B cell (primary cell): ENCODE results near the gene LUC7L. TPM values are rescaled to one million over a fixed set of nuclear protein-coding genes. Genes with fewer than 3 reads are reported as not detected.

ENCODE experiments used
- ATAC-seq: fragments of 200-7000 bp; cut with Tn5 transposase; one replicate; pipeline ENCODE4 v1.10.0; 2021; ENCODE audit warnings: low read depth, mild to moderate bottlenecking, moderate number of reproducible peaks, moderate library complexity
- CTCF ChIA-PET: fragments of 350-600 bp; sonication (Branson Sonifier 250); formaldehyde crosslinking; loops from one replicate; lab custom pipeline; 2021; ENCODE audit warnings: antibody characterized with exemption, inconsistent platforms; lab: Charles Lee
- POLR2A ChIA-PET: fragments of 350-600 bp; sonication (Branson Sonifier 250); formaldehyde crosslinking; loops from one replicate; lab custom pipeline; 2021; ENCODE audit warnings: antibody characterized with exemption; lab: Charles Lee
- DNase-seq: peaks from one replicate; pipeline ENCODE4 v3.0.0; 2013
- H2AFZ ChIP-seq: 2 replicates; pipeline ENCODE4 v1.6.1; 2012; ENCODE audit warnings: mild to moderate bottlenecking, low read depth, low read length; ENCODE audit not compliant: insufficient read depth, poor library complexity, severe bottlenecking
- H3K27ac ChIP-seq, 2 donors: 1 replicate in 1 of 2; 2 replicates in 1 of 2; pipeline ENCODE4 v1.5.1; 2012 to 2013; ENCODE audit warnings: low read length in 2 of 2, mild to moderate bottlenecking in 2 of 2, moderate library complexity in 1 of 2
- H3K27me3 ChIP-seq, 4 experiments: fragments of 200-600 bp in 1 of 4; sonication (generic) in 1 of 4; replicated peaks in 1 of 4; 1 replicate in 2 of 4; 2 replicates in 2 of 4; pipeline versions ENCODE4 v1.6.1 to v1.7.0; 2013 to 2016; ENCODE audit warnings: low read length in 3 of 4, mild to moderate bottlenecking in 2 of 4, mixed read lengths in 1 of 4, moderate library complexity in 1 of 4; ENCODE audit not compliant: insufficient read depth in 4 of 4, control insufficient read depth in 3 of 4; ENCODE audit errors: control extremely low read depth in 1 of 4
- H3K36me3 ChIP-seq, 2 experiments: replicated peaks in 1 of 2; 1 replicate in 1 of 2; 2 replicates in 1 of 2; pipeline versions ENCODE4 v1.6.1 to v1.7.1; 2013; ENCODE audit warnings: low read length in 1 of 2; ENCODE audit not compliant: insufficient read depth in 2 of 2, control insufficient read depth in 1 of 2; ENCODE audit errors: control extremely low read depth in 1 of 2, extremely low read depth in 1 of 2
- H3K4me1 ChIP-seq, 2 donors: fragments of 200-600 bp in 1 of 2; sonication (generic) in 1 of 2; 1 replicate in 1 of 2; 2 replicates in 1 of 2; pipeline versions ENCODE4 v1.5.1 to v1.6.1; 2013 to 2017; ENCODE audit warnings: low read length in 2 of 2; ENCODE audit not compliant: control insufficient read depth in 2 of 2, insufficient read depth in 2 of 2
- H3K4me2 ChIP-seq: replicated peaks from 2 replicates; pipeline ENCODE3; 2012; ENCODE audit warnings: mild to moderate bottlenecking, low read depth, low read length; ENCODE audit not compliant: poor library complexity, severe bottlenecking
- H3K4me3 ChIP-seq, 5 experiments: fragments of 200-600 bp in 1 of 5; sonication (generic) in 1 of 5; 1 replicate in 3 of 5; 2 replicates in 2 of 5; pipeline versions ENCODE4 v1.5.1 to v1.7.0; 2011 to 2016; ENCODE audit warnings: low read length in 4 of 5, mild to moderate bottlenecking in 4 of 5, low read depth in 2 of 5, control low read depth in 1 of 5, moderate library complexity in 1 of 5; ENCODE audit not compliant: insufficient read depth in 1 of 5; ENCODE audit errors: control extremely low read depth in 1 of 5, extremely low read depth in 1 of 5
- H3K79me2 ChIP-seq: fragments of 200-600 bp; sonication (generic); one replicate; pipeline ENCODE4 v1.6.0; 2016; ENCODE audit warnings: low read length; ENCODE audit not compliant: control insufficient read depth, insufficient read depth
- H3K9ac ChIP-seq: fragments of 200-600 bp; sonication (generic); 2 replicates; pipeline ENCODE4 v1.6.1; 2017; ENCODE audit warnings: mild to moderate bottlenecking, low read length, moderate library complexity
- H3K9me3 ChIP-seq, 3 donors: one replicate each; pipeline versions ENCODE4 v1.6.1 to v1.7.1; 2013; ENCODE audit warnings: low read length in 2 of 3; ENCODE audit not compliant: control insufficient read depth in 2 of 3, insufficient read depth in 1 of 3; ENCODE audit errors: control extremely low read depth in 1 of 3
- H4K20me1 ChIP-seq: 2 replicates; pipeline ENCODE4 v1.6.0; 2012; ENCODE audit warnings: mild to moderate bottlenecking, low read length; ENCODE audit not compliant: insufficient read depth, control insufficient read depth, poor library complexity, severe bottlenecking
- H3K27ac Mint-ChIP-seq: one replicate; pipeline ENCODE4 v1.8.0; 2021; ENCODE audit warnings: mixed read lengths
- H3K27me3 Mint-ChIP-seq: one replicate; pipeline ENCODE4 v1.8.0; 2021; ENCODE audit warnings: mixed read lengths
- H3K4me1 Mint-ChIP-seq: one replicate; pipeline ENCODE4 v1.8.0; 2021; ENCODE audit warnings: mixed read lengths
- H3K4me3 Mint-ChIP-seq: one replicate; pipeline ENCODE4 v1.8.0; 2021; ENCODE audit warnings: mixed read lengths
- H3K9me3 Mint-ChIP-seq: one replicate; pipeline ENCODE4 v1.8.0; 2022; ENCODE audit warnings: mixed read lengths; ENCODE audit not compliant: insufficient read depth
- EZH2 ChIP-seq: IDR thresholded peaks from 2 replicates; pipeline ENCODE4 v1.6.1; 2012; ENCODE audit warnings: borderline replicate concordance, low read depth, mild to moderate bottlenecking, moderate library complexity, low read length; ENCODE audit not compliant: insufficient read depth, poor library complexity, severe bottlenecking
- WGBS: methylation state at CpG from one replicate; pipeline ENCODE4 v1.1.5; 2013; ENCODE audit warnings: missing lambda C conversion rate; ENCODE audit not compliant: insufficient coverage; 5-methylcytosine and 5-hydroxymethylcytosine counted together
- intact Hi-C: fragments of 100-400 bp; cut with micrococcal nuclease; formaldehyde crosslinking; loops from one replicate; pipeline ENCODE4 v1.10.0; 2022
- polyA plus RNA-seq: library from polyadenylated mRNA; depleted of rRNA; stranded (reverse); fragments of >200 nt; gene quantifications from 2 replicates; pipeline ENCODE4 v1.2.3, GENCODE V29; 2012
- total RNA-seq, 2 donors: library from RNA; stranded (reverse); fragments of 120-200 nt in 1 of 2; gene quantifications; 1 replicate in 1 of 2; 2 replicates in 1 of 2; pipeline versions ENCODE4 v1.2.3 to v1.2.4, GENCODE V29; 2013 to 2022
- TF ChIP-seq, protein P1 (sequence below): fragments of 200-600 bp; IDR thresholded peaks from one replicate; pipeline ENCODE4 v1.8.0; 2022; ENCODE audit warnings: antibody characterized with exemption, mild to moderate bottlenecking

LUC7L gene
- total and polyA plus RNA-seq, 2 donors (not counting 1 experiment from before 2014, with no cell fraction given), result 148 to 181 TPM

- H3K27ac ChIP-seq, result no peak overlapping the region
- H3K4me1 ChIP-seq, result no peaks in the 10 kb centered on the region
- H3K27ac Mint-ChIP-seq, result no peak overlapping the region
- intact Hi-C loops, result no loop called here
- no peak for TF ChIP-seq EZH2
- TF ChIP-seq, protein P1, sequence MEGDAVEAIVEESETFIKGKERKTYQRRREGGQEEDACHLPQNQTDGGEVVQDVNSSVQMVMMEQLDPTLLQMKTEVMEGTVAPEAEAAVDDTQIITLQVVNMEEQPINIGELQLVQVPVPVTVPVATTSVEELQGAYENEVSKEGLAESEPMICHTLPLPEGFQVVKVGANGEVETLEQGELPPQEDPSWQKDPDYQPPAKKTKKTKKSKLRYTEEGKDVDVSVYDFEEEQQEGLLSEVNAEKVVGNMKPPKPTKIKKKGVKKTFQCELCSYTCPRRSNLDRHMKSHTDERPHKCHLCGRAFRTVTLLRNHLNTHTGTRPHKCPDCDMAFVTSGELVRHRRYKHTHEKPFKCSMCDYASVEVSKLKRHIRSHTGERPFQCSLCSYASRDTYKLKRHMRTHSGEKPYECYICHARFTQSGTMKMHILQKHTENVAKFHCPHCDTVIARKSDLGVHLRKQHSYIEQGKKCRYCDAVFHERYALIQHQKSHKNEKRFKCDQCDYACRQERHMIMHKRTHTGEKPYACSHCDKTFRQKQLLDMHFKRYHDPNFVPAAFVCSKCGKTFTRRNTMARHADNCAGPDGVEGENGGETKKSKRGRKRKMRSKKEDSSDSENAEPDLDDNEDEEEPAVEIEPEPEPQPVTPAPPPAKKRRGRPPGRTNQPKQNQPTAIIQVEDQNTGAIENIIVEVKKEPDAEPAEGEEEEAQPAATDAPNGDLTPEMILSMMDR, result no peak
- ATAC-seq (no peak), DNase-seq (no peak)
- peaks cover 15% of the 10 kb centered on the region for H4K20me1 ChIP-seq
- H3K4me2 ChIP-seq, result no peak overlapping the region
- POLR2A ChIA-PET, result no interaction called here
- WGBS, result 97% methylated on average over 32 of the region's 34 CpGs
- H3K27me3 ChIP-seq, result no peaks in the 10 kb centered on the region
- H3K36me3 ChIP-seq, result peaks cover 15 to 65% of the 10 kb centered on the region in 2 experiments
- H3K9ac ChIP-seq, result no peak overlapping the region
- no peaks in the 10 kb centered on the region for H3K9me3 ChIP-seq
- peaks cover 9% of the 10 kb centered on the region for H3K79me2 ChIP-seq
- H3K27me3 Mint-ChIP-seq, result no peaks in the 10 kb centered on the region
- CTCF ChIA-PET, result no interaction called here
- H3K4me3 Mint-ChIP-seq, result no peak overlapping the region
- no peaks in the 10 kb centered on the region for H3K4me1 Mint-ChIP-seq
- no peak overlapping the region for H2AFZ ChIP-seq
- no peak overlapping the region for H3K4me3 ChIP-seq
- H3K9me3 Mint-ChIP-seq, result no peaks in the 10 kb centered on the region
Measured at GRCh38 chr16:189604-190186, 39.6 kb downstream of the LUC7L start.

DNA sequence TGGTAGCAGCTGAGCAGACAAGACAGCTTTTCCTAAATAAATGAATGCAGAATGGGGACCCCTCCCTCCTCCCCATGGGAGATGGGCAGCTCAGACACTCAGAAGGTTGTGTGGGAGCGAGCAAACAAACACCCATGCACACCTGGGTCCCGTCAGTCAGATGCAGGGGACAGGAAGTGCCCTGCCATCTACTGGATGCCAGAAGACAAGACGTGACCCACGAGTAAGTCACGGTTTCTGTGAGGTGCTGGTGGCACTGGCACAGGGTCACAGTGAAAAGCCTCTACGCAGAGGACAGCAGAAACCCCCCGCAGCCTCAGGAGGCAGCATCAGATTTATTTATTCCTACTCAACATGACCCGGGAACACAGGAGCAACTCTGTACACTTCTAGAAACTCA, 40.6 kb downstream of the LUC7L start:
- H2AFZ ChIP-seq, result no peak overlapping the region
- H3K9ac ChIP-seq, result no peak overlapping the region
- no peaks in the 10 kb centered on the region for H3K27me3 ChIP-seq
- peaks cover 4% of the 10 kb centered on the region for H3K79me2 ChIP-seq
- peaks cover 15 to 55% of the 10 kb centered on the region in 2 experiments for H3K36me3 ChIP-seq
- Mint-ChIP-seq H3K9me3 (no peaks in the 10 kb centered on the region), H3K4me1 (no peaks in the 10 kb centered on the region), H3K27ac (no peak overlapping the region), H3K27me3 (no peaks in the 10 kb centered on the region), H3K4me3 (no peak overlapping the region)
- WGBS, result 59% methylated on average over 7 of the region's 8 CpGs
- CTCF ChIA-PET, result interaction anchor here (0.6 kb wide), 1 partner anchor 123 kb away, joined by 4 read pairs; no protein-coding TSS in a partner anchor
- no peaks in the 10 kb centered on the region for H3K9me3 ChIP-seq
- peaks cover 8% of the 10 kb centered on the region for H4K20me1 ChIP-seq
- intact Hi-C loops, result no loop called here
- ATAC-seq (peak; percentile 24), DNase-seq (peak; percentile 46)
- no peak overlapping the region for H3K4me3 ChIP-seq
- TF ChIP-seq EZH2, result no peak
- TF ChIP-seq, protein P1, result no peak
- POLR2A ChIA-PET, result no interaction called here
- no peak overlapping the region for H3K4me2 ChIP-seq
- no peak overlapping the region for H3K27ac ChIP-seq
- H3K4me1 ChIP-seq, result no peaks in the 10 kb centered on the region
